GM12872 (cell line): ENCODE measurements around the gene OR9Q2.

Experiments
- TF ChIP-seq, protein P1 (sequence below): IDR thresholded peaks from 3 replicates; pipeline ENCODE4 v1.5.1; 2011; ENCODE audit warnings: low read depth, mild to moderate bottlenecking, low read length, moderate library complexity; ENCODE audit not compliant: insufficient read depth

Gene OR9Q2, protein sequence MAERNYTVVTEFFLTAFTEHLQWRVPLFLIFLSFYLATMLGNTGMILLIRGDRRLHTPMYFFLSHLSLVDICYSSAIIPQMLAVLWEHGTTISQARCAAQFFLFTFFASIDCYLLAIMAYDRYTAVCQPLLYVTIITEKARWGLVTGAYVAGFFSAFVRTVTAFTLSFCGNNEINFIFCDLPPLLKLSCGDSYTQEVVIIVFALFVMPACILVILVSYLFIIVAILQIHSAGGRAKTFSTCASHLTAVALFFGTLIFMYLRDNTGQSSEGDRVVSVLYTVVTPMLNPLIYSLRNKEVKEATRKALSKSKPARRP

DNA sequence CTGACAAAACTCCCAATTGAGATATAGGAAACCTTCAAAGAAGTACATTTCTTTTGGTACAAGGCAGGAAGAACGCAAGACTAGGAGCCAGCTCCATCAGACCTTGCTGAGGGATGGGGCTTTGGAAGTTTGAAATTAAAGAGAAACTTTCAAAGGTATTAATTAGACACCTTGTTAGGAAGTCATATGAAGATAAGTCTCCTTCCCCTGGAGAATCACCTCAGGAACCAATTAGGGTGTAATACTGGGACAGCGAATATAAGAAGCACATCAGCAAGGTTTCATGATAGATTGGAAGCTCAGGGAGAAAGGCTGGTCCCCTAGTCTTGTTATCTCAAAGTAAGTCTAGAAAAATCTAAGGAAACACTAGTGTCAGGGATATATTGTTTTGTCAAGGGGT is at the start of gene OR9Q2:
Gene OR9Q2, plus strand, starts transcription at position 301 of the 400 bp plus-strand sequence. CDS start 1,421 bp downstream, outside the sequence.
- TF ChIP-seq, protein P1, sequence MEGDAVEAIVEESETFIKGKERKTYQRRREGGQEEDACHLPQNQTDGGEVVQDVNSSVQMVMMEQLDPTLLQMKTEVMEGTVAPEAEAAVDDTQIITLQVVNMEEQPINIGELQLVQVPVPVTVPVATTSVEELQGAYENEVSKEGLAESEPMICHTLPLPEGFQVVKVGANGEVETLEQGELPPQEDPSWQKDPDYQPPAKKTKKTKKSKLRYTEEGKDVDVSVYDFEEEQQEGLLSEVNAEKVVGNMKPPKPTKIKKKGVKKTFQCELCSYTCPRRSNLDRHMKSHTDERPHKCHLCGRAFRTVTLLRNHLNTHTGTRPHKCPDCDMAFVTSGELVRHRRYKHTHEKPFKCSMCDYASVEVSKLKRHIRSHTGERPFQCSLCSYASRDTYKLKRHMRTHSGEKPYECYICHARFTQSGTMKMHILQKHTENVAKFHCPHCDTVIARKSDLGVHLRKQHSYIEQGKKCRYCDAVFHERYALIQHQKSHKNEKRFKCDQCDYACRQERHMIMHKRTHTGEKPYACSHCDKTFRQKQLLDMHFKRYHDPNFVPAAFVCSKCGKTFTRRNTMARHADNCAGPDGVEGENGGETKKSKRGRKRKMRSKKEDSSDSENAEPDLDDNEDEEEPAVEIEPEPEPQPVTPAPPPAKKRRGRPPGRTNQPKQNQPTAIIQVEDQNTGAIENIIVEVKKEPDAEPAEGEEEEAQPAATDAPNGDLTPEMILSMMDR: no peak

DNA sequence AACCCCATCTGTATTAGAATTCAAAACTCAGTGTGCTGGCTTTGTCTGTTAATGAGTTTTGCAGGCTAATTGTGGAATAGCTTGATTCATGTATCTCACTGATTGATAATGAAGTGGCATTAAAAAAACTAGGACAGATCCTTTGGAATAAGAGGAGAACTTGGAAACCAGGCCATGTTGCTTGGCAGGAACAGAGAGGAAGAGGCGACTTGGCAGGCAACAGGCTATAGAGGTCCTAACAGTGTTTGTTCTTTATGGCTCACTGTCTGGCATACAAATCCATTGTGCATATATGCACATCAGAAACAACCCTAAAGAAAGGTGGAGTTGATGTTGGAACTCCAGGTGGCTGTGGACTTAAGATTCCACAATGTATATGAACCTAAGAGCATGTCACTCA is 46.1 kb upstream of the OR9Q2 start:
- TF ChIP-seq, protein P1: no peak

DNA sequence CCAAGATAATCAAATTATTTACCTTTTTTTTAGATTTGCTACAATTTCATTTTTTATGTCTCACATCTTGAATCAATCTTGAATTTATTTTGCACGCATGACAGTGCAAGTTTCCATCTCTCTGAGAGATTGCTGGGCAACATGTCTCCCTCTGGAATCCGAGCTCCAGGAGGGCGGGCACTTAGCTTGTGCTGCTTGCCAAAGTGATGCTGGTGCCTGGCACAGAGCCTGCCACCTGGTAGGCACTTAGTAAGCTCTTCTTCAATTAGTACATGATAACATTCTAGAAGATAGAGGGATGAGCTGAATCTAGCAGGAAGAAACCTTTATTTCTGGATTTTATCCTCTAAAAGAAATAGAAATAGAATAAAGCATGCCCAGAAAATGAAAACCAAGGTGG is 36.1 kb upstream of the OR9Q2 start:
- TF ChIP-seq, protein P1: no peak

DNA sequence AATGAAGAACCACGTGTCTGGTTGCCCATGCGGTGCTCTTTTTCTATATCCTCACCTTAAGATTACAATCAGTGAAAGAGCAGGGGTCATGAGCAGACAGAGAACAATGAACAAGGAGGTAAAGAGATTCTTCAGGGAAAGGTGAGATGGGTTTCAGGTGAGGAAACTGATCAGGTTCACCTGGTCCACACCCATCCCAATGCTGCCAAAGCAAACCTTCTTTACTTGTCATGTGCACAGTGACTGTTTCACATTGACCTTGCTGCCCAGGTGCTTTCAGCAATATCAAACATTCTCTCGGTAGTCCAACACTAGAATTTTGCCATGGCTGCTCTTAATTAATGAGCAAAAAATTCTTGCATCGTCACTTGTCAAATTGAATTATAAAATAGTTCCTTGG is 24.5 kb upstream of the OR9Q2 start:
- TF ChIP-seq, protein P1: no peak

DNA sequence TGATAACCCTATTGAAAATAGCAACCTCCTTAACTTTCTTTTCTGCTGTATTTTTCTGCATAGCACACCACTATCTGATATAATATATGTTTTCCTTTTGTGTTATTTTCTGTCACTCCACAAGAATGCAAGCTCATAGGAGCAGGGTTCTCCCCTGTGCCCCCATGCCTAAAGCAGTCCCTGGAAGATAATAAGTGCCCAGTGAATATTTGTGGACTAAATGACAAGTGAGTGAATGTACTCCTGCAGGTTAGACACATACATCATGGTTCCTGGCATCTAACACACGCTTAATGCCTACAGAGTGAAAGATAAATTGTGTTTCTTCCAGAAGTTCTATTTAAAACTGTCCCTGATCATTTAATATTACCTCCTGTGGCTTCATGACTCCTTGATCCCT is 23.9 kb upstream of the OR9Q2 start:
- TF ChIP-seq, protein P1: no peak

DNA sequence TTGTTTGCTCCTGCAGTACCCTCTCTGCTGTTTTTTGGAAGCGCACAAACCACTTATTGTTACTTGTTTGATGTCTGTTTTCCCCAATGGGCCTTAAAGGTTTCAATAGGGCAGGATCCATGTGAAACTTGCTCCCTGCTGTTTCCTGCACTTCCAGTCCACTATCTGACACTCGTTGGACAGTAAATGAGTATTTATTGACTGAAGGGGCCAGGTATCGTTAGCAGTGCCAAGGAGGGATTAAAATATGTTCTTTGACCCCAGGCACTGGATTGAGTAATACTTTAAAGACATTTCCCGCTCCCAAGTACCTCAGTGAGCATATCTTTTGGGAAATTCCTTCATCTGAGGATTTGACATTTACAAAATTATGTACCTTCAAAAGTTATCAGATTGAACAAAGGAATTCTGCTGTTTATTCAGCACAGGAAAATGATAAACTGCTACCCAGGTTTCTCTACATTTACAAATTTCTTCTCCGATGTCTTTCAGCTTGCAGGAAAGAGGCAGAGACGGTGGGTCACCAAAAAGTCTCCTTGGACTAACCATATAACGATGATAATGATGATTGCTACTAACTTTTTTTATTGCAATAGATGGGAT is 23.3 kb upstream of the OR9Q2 start:
- TF ChIP-seq, protein P1: no peak

DNA sequence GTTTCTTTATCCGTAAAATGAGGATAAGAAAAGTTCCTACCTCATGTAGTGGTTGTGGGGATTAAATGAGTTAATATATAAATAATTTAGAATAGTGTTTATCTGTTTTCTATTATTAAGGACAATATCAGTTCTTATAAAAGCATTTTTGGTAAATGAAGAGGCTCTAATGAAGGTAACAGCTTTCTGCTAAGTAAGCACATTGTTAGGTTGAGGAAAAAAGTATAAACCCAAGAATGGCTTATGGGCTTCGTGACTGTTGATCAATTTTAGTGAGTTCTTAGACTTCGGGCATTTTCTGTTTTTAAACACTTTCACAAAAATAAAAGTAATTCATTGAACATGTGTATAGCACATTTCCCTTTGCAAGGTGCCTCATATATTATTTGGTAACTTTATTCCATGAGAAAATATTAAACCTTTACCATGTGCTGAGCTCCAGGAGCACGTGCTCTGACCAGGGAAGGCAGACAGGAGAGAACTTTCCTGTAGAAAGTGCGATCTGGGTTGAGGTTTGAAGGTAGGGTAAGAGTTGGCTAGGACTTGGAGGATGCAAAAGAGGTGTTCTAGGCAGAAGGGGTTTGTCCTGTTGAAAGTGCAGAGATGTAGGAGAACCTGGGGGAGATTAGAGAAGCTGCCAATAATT is 11.3 kb upstream of the OR9Q2 start:
- TF ChIP-seq, protein P1: no peak
